Measurements from ENCODE around the gene PLXNA4. TPM values are rescaled to one million over a fixed set of nuclear protein-coding genes. Genes with fewer than 3 reads are reported as not detected.
"Not testable (repeated sequence)": the region's sequence is repeated elsewhere in the genome, so short reads cannot be mapped to it uniquely, and the experiment has no call there.

PLXNA4 gene
- 12.5 and 15.5 TPM in 2 replicates for total RNA-seq

- no peak for DNase-seq (ENCODE audit: low read depth, low spot score)
These were observed at the start of gene PLXNA4 for GRCh38 chr7:132575982-132576720. Gene PLXNA4, minus strand, starts transcription at chr7:132576470. Its CDS starts 67,777 bp downstream, at chr7:132508693.

DNA sequence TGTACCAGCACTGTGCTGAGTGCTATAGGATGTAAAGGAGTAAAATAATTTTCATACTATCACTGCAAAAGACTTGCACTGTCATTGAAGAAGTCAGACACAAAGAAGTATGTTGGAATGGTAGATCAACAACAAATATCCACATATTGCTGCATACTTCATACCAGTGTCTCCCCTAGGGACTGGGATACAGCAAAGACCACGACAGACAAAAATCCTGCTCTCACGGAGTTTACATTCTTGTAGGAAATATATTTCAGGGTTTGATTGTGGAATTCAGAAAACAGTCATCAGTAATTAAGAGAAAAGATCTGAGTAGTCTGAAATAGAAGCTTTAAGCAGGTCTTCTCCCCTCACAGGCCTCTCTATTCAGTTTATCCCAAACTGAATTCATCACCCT lies 49.4 kb upstream of the PLXNA4 start:
- no peak for DNase-seq (ENCODE audit: low read depth, low spot score)

DNA sequence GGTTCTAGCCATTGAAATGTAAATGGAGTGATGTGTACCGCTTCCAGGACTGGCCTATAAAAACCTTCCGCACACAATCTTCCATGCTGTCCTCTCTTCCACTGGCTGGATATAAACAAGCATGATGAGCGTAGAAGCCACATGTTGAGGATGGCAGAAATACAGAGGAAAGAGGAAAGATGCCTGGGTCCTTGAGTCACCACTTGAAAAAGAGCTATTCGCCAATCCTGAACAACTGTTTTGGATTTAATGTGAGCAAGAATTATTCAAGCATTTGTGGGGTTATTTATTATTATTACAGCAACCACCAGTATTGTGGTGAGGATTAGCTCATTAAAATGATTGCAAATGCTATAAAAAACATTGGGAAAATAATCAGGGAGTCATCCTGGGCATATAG lies 45.8 kb upstream of the PLXNA4 start:
- no peak for DNase-seq (ENCODE audit: low read depth, low spot score)

DNA sequence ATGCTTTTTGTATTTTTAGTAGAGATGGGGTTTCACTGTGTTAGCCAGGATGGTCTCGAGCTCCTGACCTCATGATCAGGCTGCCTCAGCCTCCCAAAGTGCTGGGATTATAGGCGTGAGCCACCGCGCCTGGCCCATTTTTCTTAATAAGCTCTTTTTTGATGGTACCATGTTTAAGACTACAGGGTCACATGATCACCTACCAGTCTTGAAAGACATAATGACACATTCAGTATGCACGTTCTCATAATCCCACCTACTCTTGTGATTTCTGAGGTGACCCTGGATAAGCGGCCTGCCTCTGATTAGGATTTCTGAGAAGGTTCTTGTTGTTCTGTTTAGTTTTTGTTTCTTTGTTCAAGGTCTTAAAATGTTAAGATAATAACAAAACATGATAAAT lies 43.7 kb upstream of the PLXNA4 start:
- no peak for DNase-seq (ENCODE audit: low read depth, low spot score)

- peak; percentile 19 for DNase-seq (ENCODE audit: low read depth, low spot score)
These were observed 42.7 kb upstream of the PLXNA4 start for GRCh38 chr7:132618956-132619305.

DNA sequence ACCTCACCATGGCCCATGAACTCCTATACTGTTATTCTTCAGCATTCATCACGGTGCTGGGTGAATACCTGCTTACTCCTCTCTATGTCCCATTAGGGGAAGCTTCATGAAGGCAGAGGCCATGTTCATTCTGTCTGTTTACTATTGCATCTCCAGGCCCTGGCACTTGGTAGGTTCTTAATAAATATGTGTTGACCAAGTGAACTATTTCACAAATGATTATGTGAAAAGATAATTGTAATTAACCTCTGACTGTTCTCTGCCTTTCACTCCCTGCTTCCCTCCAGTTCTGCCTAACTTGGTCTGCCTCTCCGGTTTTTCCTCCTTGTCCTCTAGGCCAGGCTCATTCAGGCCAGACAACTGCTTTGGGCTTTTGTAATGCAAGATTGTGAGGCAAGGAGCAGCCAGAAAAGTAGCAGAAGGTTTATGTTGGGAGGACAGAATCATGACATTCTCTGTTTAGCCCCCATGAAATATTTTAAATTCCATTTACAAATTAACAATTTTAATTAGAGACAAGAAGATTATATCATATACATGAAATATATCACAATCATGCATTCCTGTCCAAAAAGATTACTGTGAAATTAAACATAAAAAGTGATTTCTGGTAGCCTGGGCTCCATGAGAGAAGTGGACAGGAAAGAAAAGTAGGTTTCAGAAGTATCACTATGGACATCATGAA lies 42.1 kb upstream of the PLXNA4 start:
- DNase-seq (ENCODE audit: low read depth, low spot score) = no peak

- no peak for DNase-seq (ENCODE audit: low read depth, low spot score)
These were observed 38.4 kb upstream of the PLXNA4 start for GRCh38 chr7:132614428-132615318.

DNA sequence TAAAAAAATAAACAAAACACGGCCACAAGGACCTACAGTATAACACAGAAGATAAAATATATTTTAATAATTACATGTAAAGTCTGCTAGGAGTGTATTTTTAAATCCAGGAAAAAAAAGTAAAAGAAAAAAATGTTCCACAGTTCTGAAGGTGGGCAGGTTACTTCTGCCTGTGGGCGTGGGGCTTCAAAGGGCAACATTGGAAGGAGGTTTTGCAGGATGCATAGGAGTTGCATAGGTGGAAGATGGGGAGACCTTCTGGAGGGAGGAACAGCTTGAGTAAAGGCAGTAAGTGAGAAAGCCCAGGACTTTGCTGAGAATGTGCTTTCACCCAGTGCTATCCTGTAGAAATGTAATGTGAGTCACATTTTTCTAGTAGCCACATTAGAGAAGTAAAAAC lies 37.5 kb upstream of the PLXNA4 start:
- no peak for DNase-seq (ENCODE audit: low read depth, low spot score)

- no peak for DNase-seq (ENCODE audit: low read depth, low spot score)
These were observed 34.7 kb upstream of the PLXNA4 start for GRCh38 chr7:132610995-132611394.

DNA sequence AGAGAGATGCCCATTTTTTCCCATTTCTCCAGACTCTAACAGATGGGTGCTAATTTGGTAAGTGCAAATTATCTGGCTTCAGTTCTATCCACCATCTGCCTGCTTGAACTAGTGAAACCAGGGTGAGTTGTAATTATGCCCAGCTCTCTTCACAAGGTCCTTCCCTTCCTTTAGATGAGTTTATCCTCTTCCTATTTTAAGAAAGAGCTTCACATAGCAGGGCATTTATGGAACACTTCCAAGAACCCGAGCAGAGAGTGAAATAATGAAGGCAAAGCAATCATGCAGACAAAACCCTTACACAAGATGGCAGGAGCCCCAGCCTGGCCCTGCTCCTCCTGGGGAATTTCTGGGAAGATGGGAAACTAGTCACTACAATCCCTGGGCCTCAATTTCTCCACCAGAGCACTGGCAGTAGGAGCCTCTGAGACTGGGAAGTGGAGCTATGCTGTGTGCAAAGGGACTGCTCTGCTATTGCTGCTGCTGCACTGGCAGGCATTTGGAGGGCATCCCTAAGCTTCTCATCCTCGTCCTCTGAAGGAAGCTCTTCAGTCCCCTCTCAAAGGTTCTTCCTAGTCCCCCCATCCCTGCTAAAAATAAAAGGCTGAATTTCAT lies 33.7 kb upstream of the PLXNA4 start:
- no peak for DNase-seq (ENCODE audit: low read depth, low spot score)

GRCh38 chr7:132609222-132609621 lies 33.0 kb upstream of the PLXNA4 start:
- no peak for DNase-seq (ENCODE audit: low read depth, low spot score)

GRCh38 chr7:132608523-132608922 lies 32.3 kb upstream of the PLXNA4 start:
- DNase-seq (ENCODE audit: low read depth, low spot score) = no peak

- no peak for DNase-seq (ENCODE audit: low read depth, low spot score)
These were observed 31.4 kb upstream of the PLXNA4 start for GRCh38 chr7:132607656-132608055.

DNA sequence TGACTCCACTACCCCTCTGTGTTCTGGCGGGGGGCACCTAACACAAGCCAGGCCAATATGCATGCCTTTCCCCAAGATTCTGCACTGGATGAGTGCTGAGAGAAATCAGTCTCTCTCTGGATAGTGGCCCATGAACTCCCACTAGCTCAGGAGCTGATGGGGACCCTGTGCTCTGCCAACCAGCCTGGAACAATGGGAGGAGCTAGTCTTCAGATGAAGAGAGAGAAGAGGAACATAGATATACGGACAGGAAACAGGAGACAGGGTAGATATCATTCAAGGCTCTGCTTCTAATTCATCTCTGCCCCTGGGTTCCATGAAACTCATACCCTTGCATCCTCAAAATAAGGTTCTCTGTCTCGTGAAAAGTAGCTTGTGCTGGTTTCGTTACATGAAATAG lies 27.9 kb upstream of the PLXNA4 start:
- no peak for DNase-seq (ENCODE audit: low read depth, low spot score)

DNA sequence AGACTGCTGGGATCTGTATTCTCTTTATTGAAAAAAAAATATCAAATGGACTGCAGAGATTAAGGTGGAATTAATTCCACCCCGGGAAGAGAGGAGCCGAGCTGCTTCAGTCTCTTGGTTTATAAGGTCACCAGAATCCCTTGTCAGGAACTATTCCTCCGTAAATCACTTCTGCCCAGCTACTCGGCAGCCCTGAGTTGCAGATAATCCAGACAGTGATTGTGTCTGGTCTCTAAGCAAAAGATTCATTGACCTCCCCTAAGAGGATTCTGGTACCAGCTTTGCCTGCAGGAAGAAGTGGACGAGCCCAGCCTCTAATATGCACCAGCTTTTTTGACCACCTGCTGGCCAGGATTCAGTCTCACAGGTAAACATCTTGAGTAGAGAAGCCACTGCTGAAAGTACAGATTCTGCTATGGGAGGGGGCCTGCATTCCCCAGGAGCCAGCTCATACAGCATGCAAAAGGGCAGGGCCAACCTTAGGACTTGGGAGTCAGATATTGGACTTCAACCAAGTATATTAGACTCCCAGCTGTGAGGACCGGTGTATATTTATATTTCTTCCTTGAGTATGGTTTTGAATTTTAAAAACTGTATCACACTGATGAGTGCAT lies 27.1 kb upstream of the PLXNA4 start:
- DNase-seq (ENCODE audit: low read depth, low spot score) = no peak

DNA sequence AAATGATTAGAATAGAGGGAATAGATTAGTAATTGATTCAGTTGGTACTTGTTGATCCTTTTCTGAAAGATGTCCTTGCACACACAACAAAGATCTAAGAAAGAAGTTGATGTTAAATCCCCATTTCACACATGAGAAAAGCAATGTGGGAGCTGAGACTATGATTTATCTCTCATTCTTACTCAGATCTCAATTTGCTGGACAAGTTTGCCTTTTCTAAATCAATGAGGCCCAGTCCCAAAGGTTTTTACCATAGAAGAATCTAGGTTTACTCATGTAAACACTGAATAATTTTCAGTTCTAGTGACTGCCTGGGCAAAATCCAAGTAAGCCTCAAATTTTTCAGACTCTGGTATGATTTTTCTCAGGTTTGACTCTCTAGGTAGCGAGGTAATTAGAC lies 25.5 kb upstream of the PLXNA4 start:
- DNase-seq (ENCODE audit: low read depth, low spot score) = no peak

DNA sequence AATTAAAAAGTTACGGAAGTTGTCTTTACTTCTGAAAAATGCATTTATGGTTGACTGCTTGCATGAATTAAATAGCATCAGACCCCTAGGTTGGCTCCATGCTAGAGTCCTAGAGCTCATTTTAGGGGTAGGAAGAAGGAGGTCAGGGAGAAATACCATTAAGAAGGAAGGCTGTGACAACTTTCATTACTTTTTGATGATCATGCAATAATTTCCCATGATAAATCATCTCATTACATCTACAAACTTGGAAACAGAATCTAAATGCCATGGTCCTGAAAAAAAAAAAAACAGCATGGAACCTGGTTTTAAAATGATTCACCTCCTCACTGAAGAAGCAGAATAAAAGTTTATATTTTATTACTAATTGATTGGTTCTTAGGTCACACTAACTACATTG lies 20.3 kb upstream of the PLXNA4 start:
- DNase-seq (ENCODE audit: low read depth, low spot score) = no peak

DNA sequence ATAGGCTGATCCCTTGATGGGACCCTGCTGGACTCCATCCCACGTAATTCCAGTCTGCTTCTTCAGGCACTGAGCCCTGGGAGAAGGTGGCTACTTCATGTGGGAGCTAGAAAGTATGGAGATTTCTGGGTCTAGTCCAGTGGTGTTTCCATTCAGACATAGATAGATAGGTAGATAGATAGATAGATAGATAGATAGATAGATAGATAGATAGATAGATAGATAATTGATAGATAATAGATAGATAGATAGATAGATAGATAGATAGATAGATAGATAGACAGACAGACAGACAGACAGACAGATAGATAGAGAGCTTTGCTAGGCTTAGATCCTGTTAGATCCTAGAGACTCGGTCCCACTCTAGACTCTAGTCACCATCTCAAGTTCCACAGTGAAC lies 18.5 kb upstream of the PLXNA4 start:
- not testable (repeated sequence) for DNase-seq (ENCODE audit: low read depth, low spot score)

DNA sequence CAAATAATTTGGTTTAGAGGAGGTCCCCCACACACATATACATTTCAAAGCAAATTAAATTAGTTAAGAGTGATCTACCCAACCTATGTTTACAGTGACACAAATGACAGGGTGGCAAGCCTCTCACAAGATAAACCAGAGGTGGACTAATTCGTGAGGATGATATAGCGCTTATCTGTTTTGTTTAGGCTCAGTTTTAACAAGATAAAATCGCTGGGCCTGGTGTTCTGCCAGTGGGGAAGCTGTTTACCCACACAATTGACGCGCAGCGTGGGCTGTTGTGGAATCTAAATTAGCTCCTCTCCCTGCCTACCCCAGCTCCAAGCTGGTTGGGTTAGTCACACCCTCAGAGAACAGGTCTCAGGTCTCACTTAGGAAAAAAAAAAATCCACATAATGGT lies 16.7 kb upstream of the PLXNA4 start:
- no peak for DNase-seq (ENCODE audit: low read depth, low spot score)

DNA sequence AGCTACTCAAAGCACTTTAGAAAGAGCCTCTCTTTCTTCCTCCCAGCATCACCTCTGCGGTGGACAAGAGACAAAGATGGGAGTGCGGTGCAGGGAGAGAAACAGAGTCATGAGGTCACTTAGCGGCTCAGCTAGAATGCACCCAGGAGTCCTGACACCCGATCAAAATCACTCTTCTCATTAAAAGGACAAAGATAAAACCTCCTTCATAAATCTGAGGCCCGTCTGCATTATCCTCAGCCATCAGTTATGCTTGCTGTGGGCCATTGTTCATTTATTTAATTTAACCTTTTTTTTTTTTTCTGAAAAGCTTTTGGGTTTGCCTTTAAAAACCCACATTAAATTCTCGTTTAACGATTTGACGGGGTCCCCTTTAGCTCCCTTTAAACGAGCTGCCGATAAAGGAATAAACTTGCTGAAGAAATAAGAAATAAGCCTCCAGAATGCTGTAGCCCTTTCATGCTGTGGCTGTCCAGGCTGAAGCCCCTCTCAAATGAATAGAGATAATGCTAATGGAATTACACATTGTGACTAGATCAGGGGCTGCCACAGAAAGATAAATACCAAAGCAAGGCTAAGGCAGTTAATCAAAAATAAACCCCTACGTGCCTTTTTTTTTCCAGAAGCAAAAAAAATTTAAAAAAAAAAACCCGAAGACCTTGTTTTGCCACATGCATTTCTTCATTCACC lies 16.1 kb upstream of the PLXNA4 start:
- DNase-seq (ENCODE audit: low read depth, low spot score) = no peak

DNA sequence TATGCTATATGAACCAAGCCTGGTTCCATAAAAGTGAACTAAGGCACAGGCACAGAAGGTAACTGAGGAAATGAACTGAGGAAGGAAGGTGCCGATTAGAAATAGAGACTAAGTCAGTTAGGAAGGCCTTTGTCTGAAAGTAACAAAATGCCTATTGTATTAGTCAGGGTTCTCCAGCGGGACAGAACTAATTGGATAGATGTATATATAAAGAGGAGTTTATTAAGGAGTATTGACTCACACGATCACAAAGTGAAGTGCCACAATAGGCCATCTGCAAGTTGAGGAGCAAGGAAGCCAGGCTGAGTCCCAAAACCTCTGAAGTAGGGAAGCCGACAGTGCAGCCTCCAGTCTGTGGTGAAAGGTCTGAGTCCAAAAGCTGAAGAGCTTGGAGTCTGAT lies 13.9 kb upstream of the PLXNA4 start:
- DNase-seq (ENCODE audit: low read depth, low spot score) = peak; percentile 13

Data from pulmonary artery endothelial cell (primary cell).